Thyroid gland (tissue), 4 donors: ENCODE measurements around the gene LMNB1. TPM values are rescaled to one million over a fixed set of nuclear protein-coding genes. Genes with fewer than 3 reads are reported as not detected.
"Not testable (repeated sequence)": the region's sequence is repeated elsewhere in the genome, so short reads cannot be mapped to it uniquely, and the experiment has no call there.

Experiments used
- DNase-seq, 2 donors: peaks; one replicate each; pipeline ENCODE4 v3.0.0-alpha.2; 2019
- H3K27ac ChIP-seq, 3 donors: fragments of 200-600 bp; sonication (generic); 1 replicate in 2 of 3; 2 replicates in 1 of 3; pipeline ENCODE4 v1.5.1; 2016 to 2019; ENCODE audit warnings: mild to moderate bottlenecking in 1 of 3, moderate library complexity in 1 of 3
- H3K27me3 ChIP-seq: fragments of 200-600 bp; sonication (generic); one replicate; pipeline ENCODE4 v1.5.1; 2019
- H3K36me3 ChIP-seq, 2 donors: fragments of 200-600 bp; sonication (generic); one replicate each; pipeline ENCODE4 v1.5.1; 2016 to 2019
- H3K4me1 ChIP-seq, 2 donors: fragments of 200-600 bp; sonication (generic); one replicate each; pipeline ENCODE4 v1.5.1; 2017 to 2019
- H3K4me3 ChIP-seq, 3 donors: fragments of 200-600 bp; sonication (generic); replicated peaks in 1 of 3; 1 replicate in 2 of 3; 2 replicates in 1 of 3; pipeline ENCODE4 v1.5.1; 2016; ENCODE audit warnings: mild to moderate bottlenecking in 1 of 3
- H3K9me3 ChIP-seq: fragments of 200-600 bp; sonication (generic); one replicate; pipeline ENCODE4 v1.5.1; 2017
- POLR2A ChIP-seq, 2 donors: fragments of 450-650 bp; IDR thresholded peaks; one replicate each; pipeline ENCODE4 v1.6.1; 2017; ENCODE audit warnings: antibody characterized with exemption in 2 of 2, mild to moderate bottlenecking in 2 of 2, moderate library complexity in 1 of 2
- WGBS, 2 donors: methylation state at CpG; one replicate each; pipeline ENCODE4 v1.1.5; 2017; 5-methylcytosine and 5-hydroxymethylcytosine counted together
- intact Hi-C: fragments of 100-400 bp; cut with DNase I; formaldehyde crosslinking; loops from one replicate; pipeline ENCODE4 v1.15.1; 2023
- total RNA-seq, 4 donors: library from RNA; depleted of rRNA; stranded (reverse); fragments of >200 nt; gene quantifications; one replicate each; pipeline ENCODE4 v1.2.3, GENCODE V29; 2016
- TF ChIP-seq, protein P1 (sequence below), 6 experiments: fragments of 200-600 bp in 3 of 6; fragments of 450-650 bp in 3 of 6; sonication (generic) in 3 of 6; IDR thresholded peaks; one replicate each; pipeline ENCODE4 v1.5.1; 2016 to 2019; ENCODE audit warnings: antibody characterized with exemption in 6 of 6, mild to moderate bottlenecking in 2 of 6, inconsistent platforms in 1 of 6, moderate library complexity in 1 of 6

Gene LMNB1
- total RNA-seq, 4 donors from 2014 or later, result 3.9 to 18.4 (median 6.5) TPM

DNA sequence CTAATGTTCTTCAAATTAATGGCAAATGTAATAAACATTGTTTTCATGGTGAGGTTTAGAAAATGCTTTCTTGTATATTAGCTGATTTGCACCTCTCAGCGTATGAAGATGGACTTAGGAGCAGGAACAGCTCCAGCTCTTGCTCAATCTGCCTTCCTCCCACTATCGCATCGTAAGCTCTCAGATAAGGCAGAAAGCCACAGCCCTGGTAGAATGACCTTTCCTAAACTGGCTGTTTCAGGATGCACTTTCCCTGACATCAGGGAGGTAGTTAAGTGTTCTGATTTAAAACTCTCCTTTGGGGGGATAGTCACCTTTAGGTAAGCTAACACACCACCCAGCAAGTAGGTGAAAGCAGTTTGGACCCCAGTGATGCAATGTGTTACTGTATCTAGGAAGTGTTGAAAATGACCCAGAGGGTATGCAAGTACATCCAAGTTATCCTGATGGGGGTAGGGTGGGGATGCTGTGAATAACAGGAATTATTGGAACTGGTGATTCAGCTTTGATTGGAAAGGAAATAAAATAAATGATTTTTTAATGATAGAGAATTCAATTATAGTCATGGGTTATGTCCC, 72.3 kb downstream of the LMNB1 start:
- H3K27ac ChIP-seq, result no peak overlapping the region
- intact Hi-C loops, result no loop called here
- no peak for TF ChIP-seq POLR2A (IDR thresholded peaks at IDR 0.05)
- TF ChIP-seq, protein P1, sequence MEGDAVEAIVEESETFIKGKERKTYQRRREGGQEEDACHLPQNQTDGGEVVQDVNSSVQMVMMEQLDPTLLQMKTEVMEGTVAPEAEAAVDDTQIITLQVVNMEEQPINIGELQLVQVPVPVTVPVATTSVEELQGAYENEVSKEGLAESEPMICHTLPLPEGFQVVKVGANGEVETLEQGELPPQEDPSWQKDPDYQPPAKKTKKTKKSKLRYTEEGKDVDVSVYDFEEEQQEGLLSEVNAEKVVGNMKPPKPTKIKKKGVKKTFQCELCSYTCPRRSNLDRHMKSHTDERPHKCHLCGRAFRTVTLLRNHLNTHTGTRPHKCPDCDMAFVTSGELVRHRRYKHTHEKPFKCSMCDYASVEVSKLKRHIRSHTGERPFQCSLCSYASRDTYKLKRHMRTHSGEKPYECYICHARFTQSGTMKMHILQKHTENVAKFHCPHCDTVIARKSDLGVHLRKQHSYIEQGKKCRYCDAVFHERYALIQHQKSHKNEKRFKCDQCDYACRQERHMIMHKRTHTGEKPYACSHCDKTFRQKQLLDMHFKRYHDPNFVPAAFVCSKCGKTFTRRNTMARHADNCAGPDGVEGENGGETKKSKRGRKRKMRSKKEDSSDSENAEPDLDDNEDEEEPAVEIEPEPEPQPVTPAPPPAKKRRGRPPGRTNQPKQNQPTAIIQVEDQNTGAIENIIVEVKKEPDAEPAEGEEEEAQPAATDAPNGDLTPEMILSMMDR (IDR thresholded peaks at IDR 0.05), result no peak
- 61 to 89% methylated on average over 3 of the region's 3 CpGs for WGBS, 2 donors
- H3K27me3 ChIP-seq, result no peaks in the 10 kb centered on the region
- H3K9me3 ChIP-seq, result no peaks in the 10 kb centered on the region
- H3K4me3 ChIP-seq, result no peak overlapping the region
- no peaks in the 10 kb centered on the region for H3K36me3 ChIP-seq
- no peak for DNase-seq
- peaks cover 4 to 35% of the 10 kb centered on the region in 2 donors for H3K4me1 ChIP-seq

DNA sequence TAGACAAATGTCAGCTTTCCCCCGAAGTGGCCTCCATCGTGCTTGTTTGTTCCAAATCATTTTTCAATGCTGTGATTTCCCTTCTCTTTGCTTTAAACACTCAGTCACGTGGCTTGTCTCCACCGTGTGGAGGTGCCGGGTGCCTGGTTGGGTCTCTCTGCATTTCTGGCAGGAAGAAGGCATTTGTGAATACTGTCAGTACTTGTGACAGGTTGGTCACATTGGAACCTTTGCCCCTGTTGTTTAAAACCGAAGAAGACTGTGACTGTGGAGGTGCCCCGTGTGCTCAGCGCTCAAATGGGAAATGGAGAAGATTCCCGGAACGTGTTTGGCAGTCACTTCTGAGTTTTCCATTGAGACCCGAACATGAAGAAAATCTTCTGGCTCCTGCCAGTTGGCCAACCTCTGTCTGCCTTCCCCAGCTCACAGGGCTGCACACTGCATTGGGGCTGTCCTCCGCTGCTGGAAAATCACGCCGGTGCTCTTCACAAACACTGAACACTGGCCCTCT, 74.6 kb downstream of the LMNB1 start:
- no peak overlapping the region for H3K4me3 ChIP-seq
- no peak for DNase-seq
- intact Hi-C loops, result no loop called here
- no peak for TF ChIP-seq POLR2A (IDR thresholded peaks at IDR 0.05)
- TF ChIP-seq, protein P1 (IDR thresholded peaks at IDR 0.05), result no peak
- no peaks in the 10 kb centered on the region for H3K27me3 ChIP-seq
- H3K9me3 ChIP-seq, result no peaks in the 10 kb centered on the region
- peak overlapping the region in 2 of 3 donors; percentile 41 to 61 for H3K27ac ChIP-seq
- 63 to 72% methylated on average over 14 of the region's 14 CpGs for WGBS, 2 donors
- H3K4me1 ChIP-seq, result peaks cover 4 to 25% of the 10 kb centered on the region in 2 donors
- no peaks in the 10 kb centered on the region for H3K36me3 ChIP-seq

- H3K4me3 ChIP-seq, result no peak overlapping the region
- intact Hi-C loops, result no loop called here
- peaks cover 4 to 25% of the 10 kb centered on the region in 2 donors for H3K4me1 ChIP-seq
- no peaks in the 10 kb centered on the region for H3K36me3 ChIP-seq
- no peaks in the 10 kb centered on the region for H3K27me3 ChIP-seq
- peak overlapping the region in 2 of 3 donors; percentile 41 to 61 for H3K27ac ChIP-seq
- 14 to 24% methylated on average over 4 of the region's 4 CpGs for WGBS, 2 donors
- H3K9me3 ChIP-seq, result no peaks in the 10 kb centered on the region
- TF ChIP-seq POLR2A (IDR thresholded peaks at IDR 0.05), result no peak
- TF ChIP-seq, protein P1 (IDR thresholded peaks at IDR 0.05), result no peak
- no peak for DNase-seq
Observed at GRCh38 chr5:126852091-126852571, 75.2 kb downstream of the LMNB1 start.

DNA sequence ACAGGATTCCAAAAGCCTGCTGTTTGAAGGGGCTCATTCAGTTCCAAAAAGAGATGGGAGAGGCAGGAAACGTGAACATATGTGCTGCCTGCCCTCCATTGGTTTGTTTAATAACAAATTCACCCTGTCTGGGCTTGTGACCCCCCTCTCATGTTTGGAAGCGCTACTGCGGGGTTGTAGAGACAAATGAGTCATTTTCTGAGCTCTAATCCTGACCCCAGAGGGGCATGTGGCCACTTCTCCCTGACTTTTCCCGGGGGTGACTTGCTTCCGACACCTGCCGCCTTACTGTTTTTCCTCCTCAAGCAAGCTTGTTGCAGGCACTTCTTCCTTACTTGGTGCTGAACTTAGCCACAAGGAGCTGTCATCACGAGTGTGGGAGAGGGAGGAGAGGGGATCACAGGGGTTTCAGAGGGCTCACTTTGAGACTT, 75.9 kb downstream of the LMNB1 start:
- no peak for DNase-seq
- Histone ChIP-seq H3K4me3 (no peak overlapping the region), H3K36me3 (no peaks in the 10 kb centered on the region), H3K27me3 (no peaks in the 10 kb centered on the region), H3K4me1 (peaks cover 4 to 25% of the 10 kb centered on the region in 2 donors), H3K9me3 (no peaks in the 10 kb centered on the region), H3K27ac (no peak overlapping the region)
- WGBS, 2 donors, result 60 to 66% methylated on average over 7 of the region's 7 CpGs
- TF ChIP-seq POLR2A (IDR thresholded peaks at IDR 0.05), result no peak
- TF ChIP-seq, protein P1 (IDR thresholded peaks at IDR 0.05), result no peak
- intact Hi-C loops, result no loop called here

DNA sequence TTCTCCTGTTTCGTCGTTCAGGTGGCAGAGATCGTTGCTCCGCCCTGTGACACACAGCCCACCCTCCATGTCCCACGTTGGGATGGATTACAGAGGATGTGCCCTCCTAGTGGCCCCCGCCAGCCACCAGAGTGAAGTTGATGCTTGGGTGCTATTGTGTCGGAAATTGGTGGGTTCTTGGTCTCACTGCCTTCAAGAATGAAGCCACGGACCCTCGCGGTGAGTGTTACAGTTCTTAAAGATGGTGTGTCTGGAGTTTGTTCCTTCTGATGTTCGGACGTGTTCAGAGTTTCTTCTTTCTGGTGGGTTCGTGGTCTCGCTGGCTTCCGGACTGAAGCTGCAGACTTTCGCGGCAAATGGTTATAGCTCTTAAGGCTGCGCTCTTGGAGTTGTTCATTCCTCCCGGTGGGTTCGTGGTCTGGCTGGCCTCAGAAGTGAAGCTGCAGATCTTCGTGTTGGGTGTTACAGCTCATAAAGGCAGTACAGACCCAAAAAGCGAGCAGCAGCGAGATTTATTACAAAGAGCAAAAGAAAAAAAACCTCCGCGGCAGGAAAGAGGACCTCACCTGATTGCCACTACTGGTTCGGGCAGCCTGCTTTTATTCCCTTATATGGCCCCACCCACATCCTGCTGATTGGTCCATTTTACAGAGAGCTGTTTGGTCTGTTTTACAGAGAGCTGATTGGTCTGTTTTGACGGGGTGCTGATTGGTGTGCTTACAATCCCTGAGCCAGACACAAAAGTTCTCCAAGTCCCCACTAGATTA, 76.8 kb downstream of the LMNB1 start:
- DNase-seq, result not testable (repeated sequence)

More for the DNA sequence above, 76.8 kb downstream of the LMNB1 start:
- H3K4me3 ChIP-seq, H3K9me3 ChIP-seq, H3K27ac ChIP-seq, H3K36me3 ChIP-seq, intact Hi-C loops, H3K27me3 ChIP-seq: not testable (repeated sequence)
- peaks cover 4 to 22% of the 10 kb centered on the region in 2 donors for H3K4me1 ChIP-seq
- WGBS, 2 donors, result 85 to 94% methylated on average over 27 of the region's 27 CpGs
